Amniotic epithelial cell (primary cell): ENCODE measurements around the gene C1QTNF1.

Source experiments
- DNase-seq: peaks from one replicate; pipeline ENCODE4 v3.0.0-alpha.2; 2010; ENCODE audit warnings: low read depth

The C1QTNF1 gene

GRCh38 chr17:79093270-79093669 lies 69.3 kb downstream of the C1QTNF1 start:
- no peak for DNase-seq

- no peak for DNase-seq
Measured at GRCh38 chr17:79094261-79094660, 70.3 kb downstream of the C1QTNF1 start.

GRCh38 chr17:79095345-79096055 lies 71.5 kb downstream of the C1QTNF1 start:
- no peak for DNase-seq

- no peak for DNase-seq
Measured at GRCh38 chr17:79096477-79096876, 72.5 kb downstream of the C1QTNF1 start.

- DNase-seq = no peak
Measured at GRCh38 chr17:79097226-79098055, 73.5 kb downstream of the C1QTNF1 start.

GRCh38 chr17:79098282-79098867 lies 74.4 kb downstream of the C1QTNF1 start:
- no peak for DNase-seq
